Mucosa of stomach (tissue), 1 donor: ENCODE data around the gene S100A5.
"Not testable (repeated sequence)": the region's sequence is repeated elsewhere in the genome, so short reads cannot be mapped to it uniquely, and the experiment has no call there.

Experiments
- H3K27me3 ChIP-seq: one replicate; pipeline ENCODE4 v1.7.0; 2013; ENCODE audit warnings: mild to moderate bottlenecking, low read length; ENCODE audit not compliant: control insufficient read depth, insufficient read depth
- H3K36me3 ChIP-seq: one replicate; pipeline ENCODE4 v1.7.0; 2013; ENCODE audit warnings: low read length; ENCODE audit not compliant: control insufficient read depth, insufficient read depth
- H3K4me1 ChIP-seq: one replicate; pipeline ENCODE4 v1.7.0; 2013; ENCODE audit warnings: mild to moderate bottlenecking, low read length; ENCODE audit not compliant: control insufficient read depth, insufficient read depth
- H3K4me3 ChIP-seq: one replicate; pipeline ENCODE4 v1.7.0; 2013; ENCODE audit warnings: low read length
- H3K9ac ChIP-seq: one replicate; pipeline ENCODE4 v1.7.0; 2013; ENCODE audit warnings: mild to moderate bottlenecking, low read length, moderate library complexity
- H3K9me3 ChIP-seq: one replicate; pipeline ENCODE4 v1.7.0; 2013; ENCODE audit warnings: mild to moderate bottlenecking, low read length, moderate library complexity; ENCODE audit not compliant: control insufficient read depth
- donor health status: Pancreatic carcinoma.

Gene S100A5

DNA sequence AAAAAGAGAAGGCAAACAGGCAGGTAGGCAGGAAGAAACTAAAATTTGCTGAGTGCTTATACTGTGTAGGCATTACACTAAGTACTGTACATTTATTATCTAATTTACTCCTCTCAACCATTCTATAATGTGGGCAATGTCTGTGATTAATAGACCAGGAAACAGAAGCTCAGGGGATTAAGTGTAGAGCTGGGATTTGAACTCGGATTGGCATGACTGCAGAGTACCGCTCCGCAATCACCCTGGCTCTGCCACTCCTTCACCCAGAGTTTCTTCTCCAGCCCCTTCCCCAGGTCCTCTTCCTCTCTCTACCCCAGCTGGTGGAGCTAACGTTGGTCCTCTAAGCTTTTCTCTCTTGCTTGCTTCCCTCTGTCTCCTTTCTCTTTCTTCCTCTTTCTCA lies 36.4 kb upstream of the S100A5 start:
- Histone ChIP-seq H3K9me3 (no peaks in the 10 kb centered on the region), H3K36me3 (no peaks in the 10 kb centered on the region), H3K4me3 (no peak overlapping the region), H3K27me3 (peaks cover 3% of the 10 kb centered on the region), H3K4me1 (peaks cover 5% of the 10 kb centered on the region), H3K9ac (no peak overlapping the region)

- not testable (repeated sequence) for H3K4me1 ChIP-seq, H3K9me3 ChIP-seq, H3K9ac ChIP-seq, H3K36me3 ChIP-seq, H3K4me3 ChIP-seq, H3K27me3 ChIP-seq
These were observed 34.8 kb upstream of the S100A5 start for GRCh38 chr1:153575497-153575896.

GRCh38 chr1:153575081-153575491 lies 34.4 kb upstream of the S100A5 start:
- not testable (repeated sequence) for H3K4me3 ChIP-seq, H3K4me1 ChIP-seq, H3K36me3 ChIP-seq, H3K9ac ChIP-seq, H3K9me3 ChIP-seq, H3K27me3 ChIP-seq

GRCh38 chr1:153573351-153573750 lies 32.6 kb upstream of the S100A5 start:
- Histone ChIP-seq H3K9me3 (no peaks in the 10 kb centered on the region), H3K27me3 (peaks cover 3% of the 10 kb centered on the region), H3K4me1 (peaks cover 12% of the 10 kb centered on the region), H3K9ac (no peak overlapping the region), H3K36me3 (no peaks in the 10 kb centered on the region), H3K4me3 (no peak overlapping the region)

- peaks cover 15% of the 10 kb centered on the region for H3K4me1 ChIP-seq
- H3K27me3 ChIP-seq = no peaks in the 10 kb centered on the region
- no peak overlapping the region for H3K9ac ChIP-seq
- no peaks in the 10 kb centered on the region for H3K36me3 ChIP-seq
- H3K9me3 ChIP-seq = no peaks in the 10 kb centered on the region
- no peak overlapping the region for H3K4me3 ChIP-seq
These were observed 31.9 kb upstream of the S100A5 start for GRCh38 chr1:153572569-153573015.

GRCh38 chr1:153571706-153572105 lies 31.0 kb upstream of the S100A5 start:
- H3K4me3 ChIP-seq = no peak overlapping the region
- peaks cover 23% of the 10 kb centered on the region for H3K4me1 ChIP-seq
- H3K9ac ChIP-seq = no peak overlapping the region
- no peaks in the 10 kb centered on the region for H3K36me3 ChIP-seq
- H3K9me3 ChIP-seq = no peaks in the 10 kb centered on the region
- no peaks in the 10 kb centered on the region for H3K27me3 ChIP-seq

GRCh38 chr1:153570874-153571273 lies 30.1 kb upstream of the S100A5 start:
- no peak overlapping the region for H3K9ac ChIP-seq
- H3K9me3 ChIP-seq = no peaks in the 10 kb centered on the region
- H3K27me3 ChIP-seq = no peaks in the 10 kb centered on the region
- no peak overlapping the region for H3K4me3 ChIP-seq
- H3K36me3 ChIP-seq = no peaks in the 10 kb centered on the region
- H3K4me1 ChIP-seq = peaks cover 31% of the 10 kb centered on the region

GRCh38 chr1:153569465-153569864 lies 28.7 kb upstream of the S100A5 start:
- Histone ChIP-seq H3K4me1 (peaks cover 39% of the 10 kb centered on the region), H3K36me3 (no peaks in the 10 kb centered on the region), H3K27me3 (no peaks in the 10 kb centered on the region), H3K9ac (no peak overlapping the region), H3K4me3 (no peak overlapping the region), H3K9me3 (no peaks in the 10 kb centered on the region)

GRCh38 chr1:153568367-153569099 lies 27.8 kb upstream of the S100A5 start:
- Histone ChIP-seq H3K9me3 (no peaks in the 10 kb centered on the region), H3K36me3 (no peaks in the 10 kb centered on the region), H3K4me3 (peak overlapping the region; percentile 9), H3K9ac (peak overlapping the region; percentile 64), H3K4me1 (peaks cover 39% of the 10 kb centered on the region), H3K27me3 (no peaks in the 10 kb centered on the region)

DNA sequence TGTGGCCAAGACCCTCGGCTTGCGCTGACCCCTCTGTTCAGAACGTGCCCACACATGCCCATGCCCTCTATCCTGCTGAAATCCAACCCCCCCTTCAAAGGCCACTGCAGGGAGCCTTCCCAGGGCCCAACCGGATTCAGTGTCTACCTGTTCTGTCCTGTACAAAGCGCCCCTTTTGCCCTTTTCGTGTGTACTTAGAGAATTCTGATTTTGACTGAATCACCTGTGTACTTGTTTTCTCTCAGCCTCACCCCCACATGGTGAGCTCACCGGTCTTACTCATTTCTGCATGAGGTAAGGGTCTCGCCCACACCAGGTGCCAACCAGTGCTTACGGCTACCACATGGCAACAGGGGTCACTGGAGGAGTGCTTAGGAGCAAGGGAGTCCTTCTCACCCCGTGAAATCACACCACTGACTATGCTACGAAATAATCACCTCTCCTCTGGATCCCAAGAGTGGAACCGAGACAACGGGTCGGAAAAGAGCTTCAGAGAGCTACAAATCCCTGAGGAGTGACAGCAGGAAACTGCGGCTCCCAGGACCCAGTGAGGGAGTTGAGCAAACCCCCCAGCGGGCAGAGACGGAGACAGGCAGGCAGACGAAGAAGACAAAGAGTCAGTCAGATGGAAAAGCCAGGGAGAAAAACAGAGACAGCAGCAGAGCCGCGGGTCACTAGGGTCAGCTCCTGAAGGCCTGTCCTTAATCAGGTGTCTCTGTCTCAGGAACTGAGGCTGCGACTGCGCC lies 27.1 kb upstream of the S100A5 start:
- no peaks in the 10 kb centered on the region for H3K9me3 ChIP-seq
- H3K4me1 ChIP-seq = peaks cover 39% of the 10 kb centered on the region
- no peaks in the 10 kb centered on the region for H3K36me3 ChIP-seq
- H3K4me3 ChIP-seq = peak overlapping the region; percentile 9
- H3K9ac ChIP-seq = peak overlapping the region; percentile 64
- no peaks in the 10 kb centered on the region for H3K27me3 ChIP-seq

GRCh38 chr1:153566414-153567371 lies 26.0 kb upstream of the S100A5 start:
- peak overlapping the region; percentile 84 for H3K9ac ChIP-seq
- no peaks in the 10 kb centered on the region for H3K27me3 ChIP-seq
- peaks cover 39% of the 10 kb centered on the region for H3K4me1 ChIP-seq
- H3K36me3 ChIP-seq = no peaks in the 10 kb centered on the region
- H3K9me3 ChIP-seq = no peaks in the 10 kb centered on the region
- no peak overlapping the region for H3K4me3 ChIP-seq
